Keratinocyte (primary cell): ENCODE measurements around the gene ANAPC15. TPM values are rescaled to one million over a fixed set of nuclear protein-coding genes. Genes with fewer than 3 reads are reported as not detected.

Experiments
- DNase-seq: peaks from one replicate; pipeline ENCODE4 v3.0.0-alpha.2; 2011; ENCODE audit warnings: low read depth, missing footprints, low spot score
- FAIRE-seq: peaks from 2 replicates; lab custom pipeline; 2011; peaks lifted over from hg19 to GRCh38; lab: Jason Lieb, UNC
- H2AFZ ChIP-seq: 2 replicates; pipeline ENCODE4 v1.6.0; 2012; ENCODE audit warnings: low read length, control low read depth, inconsistent platforms; ENCODE audit not compliant: control insufficient read depth
- H3K27ac ChIP-seq: 2 replicates; pipeline ENCODE4 v1.5.1; 2011; ENCODE audit warnings: low read length; ENCODE audit not compliant: control insufficient read depth, insufficient read depth
- H3K27me3 ChIP-seq: 3 replicates; pipeline ENCODE4 v1.6.0; 2011; ENCODE audit warnings: low read length; ENCODE audit not compliant: control insufficient read depth, insufficient read depth; ENCODE audit errors: extremely low read depth
- H3K36me3 ChIP-seq, 2 experiments: 2 replicates in 1 of 2; 3 replicates in 1 of 2; pipeline ENCODE4 v1.5.1; 2011; ENCODE audit warnings: low read length in 2 of 2, mild to moderate bottlenecking in 1 of 2; ENCODE audit not compliant: control insufficient read depth in 2 of 2, insufficient read depth in 2 of 2; ENCODE audit errors: extremely low read depth in 1 of 2
- H3K4me1 ChIP-seq: 3 replicates; pipeline ENCODE4 v1.5.1; 2011; ENCODE audit warnings: low read length; ENCODE audit not compliant: control insufficient read depth, insufficient read depth; ENCODE audit errors: extremely low read depth
- H3K4me2 ChIP-seq: 3 replicates; pipeline ENCODE4 v1.6.0; 2011; ENCODE audit warnings: low read depth, low read length; ENCODE audit not compliant: control insufficient read depth, insufficient read depth; ENCODE audit errors: extremely low read depth
- H3K4me3 ChIP-seq, 3 experiments: fragments of 200-600 bp in 1 of 3; sonication (generic) in 1 of 3; 2 replicates in 2 of 3; 3 replicates in 1 of 3; pipeline ENCODE4 v1.5.1; 2011 to 2016; ENCODE audit warnings: low read length in 3 of 3, mild to moderate bottlenecking in 3 of 3, control low read depth in 2 of 3, inconsistent platforms in 1 of 3, low read depth in 1 of 3, mixed read lengths in 1 of 3, mixed run types in 1 of 3, moderate library complexity in 1 of 3; ENCODE audit not compliant: control insufficient read depth in 2 of 3, insufficient read depth in 2 of 3; ENCODE audit errors: extremely low read depth in 1 of 3
- H3K79me2 ChIP-seq: 2 replicates; pipeline ENCODE4 v1.6.0; 2012; ENCODE audit warnings: low read length; ENCODE audit not compliant: control insufficient read depth, insufficient read depth
- H3K9ac ChIP-seq: 3 replicates; pipeline ENCODE4 v1.6.0; 2011; ENCODE audit warnings: low read length; ENCODE audit not compliant: control insufficient read depth, insufficient read depth; ENCODE audit errors: extremely low read depth
- H3K9me1 ChIP-seq: 3 replicates; pipeline ENCODE4 v1.6.0; 2011; ENCODE audit warnings: low read length; ENCODE audit not compliant: control insufficient read depth, insufficient read depth; ENCODE audit errors: extremely low read depth
- H3K9me3 ChIP-seq: 2 replicates; pipeline ENCODE4 v1.5.1; 2012; ENCODE audit warnings: low read depth, low read length; ENCODE audit not compliant: control insufficient read depth
- H4K20me1 ChIP-seq: 3 replicates; pipeline ENCODE4 v1.6.0; 2011; ENCODE audit warnings: low read length; ENCODE audit not compliant: control insufficient read depth, insufficient read depth; ENCODE audit errors: extremely low read depth
- CTCF ChIP-seq, 3 experiments: IDR thresholded peaks in 1 of 3; conservative IDR thresholded peaks in 1 of 3; optimal IDR thresholded peaks in 1 of 3; 2 replicates in 2 of 3; 3 replicates in 1 of 3; pipeline versions ENCODE3 to v1.5.1; 2011; ENCODE audit warnings: low read length in 3 of 3, mild to moderate bottlenecking in 3 of 3, moderate library complexity in 2 of 3, control low read depth in 1 of 3, inconsistent platforms in 1 of 3; ENCODE audit not compliant: insufficient read depth in 2 of 3; ENCODE audit errors: extremely low read depth in 1 of 3
- EZH2 ChIP-seq: IDR thresholded peaks from one replicate; pipeline ENCODE4 v1.6.1; 2012; ENCODE audit warnings: inconsistent platforms, mild to moderate bottlenecking, low read length, moderate library complexity
- dilution Hi-C: fragments of 300-500 bp; cut with MboI; formaldehyde crosslinking; loops from one replicate; pipeline ENCODE4 v1.7.0; 2020; ENCODE audit warnings: low sequenced_read_pairs; ENCODE audit not compliant: extremely low pct_ligation_motif_present
- polyA minus RNA-seq, 3 experiments: library from RNA; depleted of rRNA, polyadenylated mRNA; stranded (reverse); fragments of >200 nt; gene quantifications; 1 replicate in 1 of 3; 2 replicates in 1 of 3; 3 replicates in 1 of 3; pipeline ENCODE4 v1.2.3, GENCODE V29; 2011
- polyA plus RNA-seq, 5 experiments: library from polyadenylated mRNA; depleted of rRNA in 3 of 5; stranded (reverse) in 3 of 5; stranded (forward) in 1 of 5; unstranded in 1 of 5; fragments of >200 nt; gene quantifications; 1 replicate in 1 of 5; 2 replicates in 3 of 5; 3 replicates in 1 of 5; pipeline versions ENCODE4 v1.2.1 to v1.2.3, GENCODE V29; 2011 to 2012; ENCODE audit warnings: missing spikeins in 2 of 5, low read depth in 1 of 5, low replicate concordance in 1 of 5

The ANAPC15 gene
- 42.1 to 90.8 TPM (median 70.9 TPM) in 3 replicates for polyA plus RNA-seq
- 32.4 TPM for polyA plus RNA-seq (2011; ENCODE audit: low read depth)
- 67.7 and 99.0 TPM in 2 replicates for polyA plus RNA-seq (2011; cell fraction: cytosol; rRNA removed)
- 24.9 and 32.3 TPM in 2 replicates for polyA plus RNA-seq (2011; cell fraction: nucleus; rRNA removed)
- polyA plus RNA-seq (2012; ENCODE audit: low replicate concordance): 30.4 and 94.9 TPM in 2 replicates
- 33.1 to 60.4 TPM (median 34.0 TPM) in 3 replicates for polyA minus RNA-seq
- polyA minus RNA-seq (2011; cell fraction: cytosol; rRNA and poly(A)+ RNA removed): 16.9 TPM
- 3.2 and 6.1 TPM in 2 replicates for polyA minus RNA-seq (2011; cell fraction: nucleus; rRNA and poly(A)+ RNA removed)

GRCh38 chr11:72112143-72112977, at the start of gene ANAPC15:
ANAPC15 (minus strand) TSS chr11:72112695; CDS start chr11:72111276, 1,419 bp downstream.
- DNase-seq: peak; percentile 97
- Histone ChIP-seq H3K9ac (peak within 1 kb of the TSS; percentile 99), H4K20me1 (no peaks in the 10 kb centered on the region), H3K36me3 (peaks cover 0 to 7% of the 10 kb centered on the region in 2 experiments), H3K4me2 (peak within 1 kb of the TSS; percentile 85), H2AFZ (peak within 1 kb of the TSS; percentile 91), H3K9me1 (no peaks in the 10 kb centered on the region), H3K27ac (peak within 1 kb of the TSS; percentile 99), H3K4me3 (peak within 1 kb of the TSS; percentile 50 to 91 (median 62)), H3K4me1 (peaks cover 46% of the 10 kb centered on the region), H3K27me3 (no peaks in the 10 kb centered on the region), H3K79me2 (peaks cover 4% of the 10 kb centered on the region), H3K9me3 (no peaks in the 10 kb centered on the region)
- TF ChIP-seq EZH2 (no peak), CTCF (optimal IDR thresholded peaks at IDR 0.05 in 1 of 3, IDR thresholded peaks at IDR 0.05 in 1 of 3, conservative IDR thresholded peaks at IDR 0.05 in 1 of 3; ENCODE audit: extremely low read depth in 1 of 3, insufficient read depth in 2 of 3, low read length in 3 of 3) (no peak)
- dilution Hi-C loops: no loop called here
- peak; percentile 89 for FAIRE-seq

DNA sequence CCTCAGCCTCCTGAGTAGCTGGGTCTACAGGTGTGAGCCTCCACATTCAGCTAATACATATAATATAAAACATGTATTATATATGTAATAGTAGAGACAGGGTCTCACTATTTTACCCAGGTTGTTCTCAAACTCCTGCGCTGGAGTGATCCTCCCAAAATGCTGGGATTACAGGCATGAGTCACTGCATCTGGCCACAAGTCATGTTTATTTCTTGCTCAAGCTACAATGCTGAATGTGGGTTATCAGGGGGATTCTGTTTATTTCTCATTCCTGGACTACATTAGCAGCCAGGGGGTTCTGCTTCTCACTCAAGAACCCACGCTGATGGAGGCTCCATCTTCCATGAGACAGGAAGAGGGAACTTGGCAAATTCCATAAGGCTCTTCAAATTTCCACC, 47.8 kb upstream of the ANAPC15 start:
- Histone ChIP-seq H3K4me3 (no peak overlapping the region), H3K4me2 (no peak overlapping the region), H2AFZ (no peak overlapping the region), H3K27ac (no peak overlapping the region), H3K27me3 (no peaks in the 10 kb centered on the region), H3K36me3 (no peaks in the 10 kb centered on the region), H3K79me2 (no peaks in the 10 kb centered on the region), H3K4me1 (peaks cover 5% of the 10 kb centered on the region), H3K9ac (no peak overlapping the region), H3K9me3 (no peaks in the 10 kb centered on the region), H3K9me1 (no peaks in the 10 kb centered on the region), H4K20me1 (no peaks in the 10 kb centered on the region)
- FAIRE-seq: no peak
- TF ChIP-seq CTCF (optimal IDR thresholded peaks at IDR 0.05 in 1 of 3, IDR thresholded peaks at IDR 0.05 in 1 of 3, conservative IDR thresholded peaks at IDR 0.05 in 1 of 3; ENCODE audit: extremely low read depth in 1 of 3, insufficient read depth in 2 of 3, low read length in 3 of 3): no peak
- TF ChIP-seq EZH2: no peak
- no peak for DNase-seq
- dilution Hi-C loops: no loop called here
